ENCODE results near the gene KDM1B. TPM values are rescaled to one million over a fixed set of nuclear protein-coding genes. Genes with fewer than 3 reads are reported as not detected.
A peak's percentile ranks its signal among the peaks of the same experiment; 100 is the strongest.
"Not testable (repeated sequence)": the region's sequence is repeated elsewhere in the genome, so short reads cannot be mapped to it uniquely, and the experiment has no call there.

KDM1B gene
- total RNA-seq, 2 donors from 2014 or later, result 33.7 to 38.3 TPM

DNA sequence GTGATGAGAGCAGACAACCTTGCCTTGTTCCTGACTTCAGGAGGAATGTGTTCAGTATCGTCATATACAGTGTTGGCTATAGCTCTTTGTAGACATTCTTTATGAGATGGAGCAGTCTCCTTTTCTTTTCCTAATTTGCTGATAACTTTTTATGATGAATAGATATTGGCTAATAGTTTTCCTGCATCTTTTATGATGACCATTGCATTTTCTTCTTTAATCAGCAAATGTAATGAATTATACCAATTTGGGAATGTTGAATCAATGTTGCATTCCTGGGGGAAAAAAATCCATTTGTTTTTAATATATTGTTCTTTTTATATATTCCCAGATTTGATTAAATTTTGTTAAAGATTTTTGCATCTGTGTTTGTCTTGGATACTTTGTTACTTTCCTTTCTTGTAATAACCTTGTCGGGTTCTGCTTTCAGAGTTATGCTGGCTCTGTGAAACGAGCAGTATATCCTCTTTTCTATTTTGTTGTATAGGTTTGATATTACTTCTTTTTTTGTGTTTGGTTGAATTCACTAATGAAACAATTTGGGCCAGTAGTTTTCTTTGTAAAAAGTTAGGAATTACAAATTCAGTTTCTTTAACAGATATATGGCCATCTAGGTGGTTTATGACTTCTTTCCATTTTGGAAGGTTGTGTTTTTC, 23.9 kb downstream of the KDM1B start:
- intact Hi-C loops (cut with DNase I, micrococcal nuclease), result no loop called here
- no peak for ATAC-seq

GRCh38 chr6:18179770-18180356, 24.6 kb downstream of the KDM1B start:
- peak; percentile 85 for ATAC-seq
- intact Hi-C loops (cut with DNase I, micrococcal nuclease), result no loop called here
- peak; percentile 46 to 53 for DNase-seq

More for the DNA sequence above, 23.9 kb downstream of the KDM1B start:
- DNase-seq, result no peak

- DNase-seq (no peak), ATAC-seq (no peak)
- intact Hi-C loops (cut with DNase I, micrococcal nuclease), result no loop called here
These were observed 27.3 kb downstream of the KDM1B start for GRCh38 chr6:18182568-18182967.

DNA sequence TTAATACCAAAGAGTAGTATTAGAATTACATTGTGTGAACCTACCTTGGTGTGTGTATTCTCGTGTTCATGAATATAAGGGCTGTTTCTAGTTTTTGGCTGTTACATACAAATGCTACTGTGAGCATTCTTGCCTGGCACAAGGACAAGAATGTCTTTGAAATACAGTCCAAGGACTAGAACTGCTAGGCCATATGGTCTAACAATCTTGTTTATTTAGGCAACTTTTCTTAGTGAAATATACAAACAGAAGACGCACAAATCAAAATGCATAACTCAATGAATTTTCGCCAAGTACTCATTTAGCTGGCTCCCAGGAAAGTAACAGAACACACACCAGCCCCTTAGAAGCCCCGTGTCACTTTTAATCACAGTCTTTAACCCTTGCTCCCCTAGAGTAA, 28.5 kb downstream of the KDM1B start:
- intact Hi-C loops (cut with DNase I, micrococcal nuclease), result no loop called here
- DNase-seq (no peak), ATAC-seq (no peak)

- ATAC-seq (peak; percentile 83), DNase-seq (no peak)
- intact Hi-C loops (cut with DNase I, micrococcal nuclease), result no loop called here
These were observed 30.4 kb downstream of the KDM1B start for GRCh38 chr6:18185624-18186023.

- intact Hi-C loops (cut with DNase I, micrococcal nuclease), result no loop called here
- no peak for DNase-seq
- ATAC-seq, result peak; percentile 51
These were observed 30.8 kb downstream of the KDM1B start for GRCh38 chr6:18186033-18186432.

GRCh38 chr6:18186540-18187250, 31.5 kb downstream of the KDM1B start:
- DNase-seq (no peak), ATAC-seq (no peak)
- intact Hi-C loops (cut with DNase I, micrococcal nuclease), result no loop called here

DNA sequence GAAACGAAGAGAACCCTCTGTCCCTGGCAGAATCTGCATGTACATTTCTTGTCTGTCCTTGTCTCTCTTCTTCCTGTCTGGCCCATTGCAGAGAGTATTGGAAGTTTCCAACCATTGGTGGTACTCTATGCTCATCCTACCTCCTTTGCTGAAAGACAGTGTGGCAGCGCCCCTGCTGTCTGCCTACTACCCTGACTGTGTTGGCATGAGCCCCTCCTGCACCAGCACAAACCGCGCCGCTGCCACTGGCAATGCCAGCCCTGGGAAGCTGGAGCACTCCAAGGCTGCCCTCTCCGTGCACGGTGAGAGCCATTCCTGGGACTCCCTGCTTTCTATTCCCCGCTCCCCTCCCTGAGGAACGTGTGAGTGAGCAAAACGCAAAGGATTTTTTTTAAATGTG, 32.5 kb downstream of the KDM1B start:
- intact Hi-C loops (cut with DNase I, micrococcal nuclease), result no loop called here
- ATAC-seq (no peak), DNase-seq (no peak)

GRCh38 chr6:18189196-18189595, 34.0 kb downstream of the KDM1B start:
- intact Hi-C loops (cut with DNase I, micrococcal nuclease), result no loop called here
- ATAC-seq, result no peak
- no peak for DNase-seq

- DNase-seq (no peak), ATAC-seq (no peak)
- intact Hi-C loops (cut with DNase I, micrococcal nuclease), result no loop called here
These were observed 36.8 kb downstream of the KDM1B start for GRCh38 chr6:18192026-18192425.

GRCh38 chr6:18203786-18204185, 48.6 kb downstream of the KDM1B start:
- ATAC-seq (no peak), DNase-seq (no peak)
- intact Hi-C loops (cut with DNase I, micrococcal nuclease), result no loop called here

GRCh38 chr6:18204691-18205090, 49.5 kb downstream of the KDM1B start:
- DNase-seq, result no peak
- intact Hi-C loops (cut with DNase I, micrococcal nuclease), result no loop called here
- ATAC-seq, result no peak

GRCh38 chr6:18206591-18206990, 51.4 kb downstream of the KDM1B start:
- DNase-seq, result no peak
- intact Hi-C loops (cut with DNase I, micrococcal nuclease), result no loop called here
- no peak for ATAC-seq

DNA sequence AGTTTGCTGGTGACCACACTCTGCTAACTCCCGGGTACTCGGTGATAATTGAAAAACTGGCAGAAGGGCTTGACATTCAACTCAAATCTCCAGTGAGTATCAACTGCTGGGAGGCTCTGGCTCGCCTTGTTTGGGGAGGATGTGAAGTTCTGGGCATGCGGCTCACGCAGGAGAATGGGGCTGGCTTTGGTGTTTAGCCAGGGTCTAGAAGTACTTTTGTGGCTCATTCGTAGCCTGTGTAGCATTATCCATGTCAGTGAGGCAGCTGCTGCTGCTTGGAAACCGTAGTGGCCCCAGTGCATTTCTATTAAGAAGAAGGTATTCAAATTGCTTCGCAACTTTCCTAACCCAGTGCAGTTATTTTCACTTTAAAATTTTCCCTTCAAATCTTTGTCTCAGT, 52.2 kb downstream of the KDM1B start:
- intact Hi-C loops (cut with DNase I, micrococcal nuclease), result no loop called here
- DNase-seq, result peak in 1 of 2 donors; percentile 49
- no peak for ATAC-seq

- intact Hi-C loops (cut with DNase I, micrococcal nuclease), result no loop called here
- no peak for ATAC-seq
These were observed 52.7 kb downstream of the KDM1B start for GRCh38 chr6:18207949-18208348.

GRCh38 chr6:18208778-18209177, 53.6 kb downstream of the KDM1B start:
- intact Hi-C loops (cut with DNase I, micrococcal nuclease); ATAC-seq: not testable (repeated sequence)

More at GRCh38 chr6:18207949-18208348, 52.7 kb downstream of the KDM1B start:
- no peak for DNase-seq

DNA sequence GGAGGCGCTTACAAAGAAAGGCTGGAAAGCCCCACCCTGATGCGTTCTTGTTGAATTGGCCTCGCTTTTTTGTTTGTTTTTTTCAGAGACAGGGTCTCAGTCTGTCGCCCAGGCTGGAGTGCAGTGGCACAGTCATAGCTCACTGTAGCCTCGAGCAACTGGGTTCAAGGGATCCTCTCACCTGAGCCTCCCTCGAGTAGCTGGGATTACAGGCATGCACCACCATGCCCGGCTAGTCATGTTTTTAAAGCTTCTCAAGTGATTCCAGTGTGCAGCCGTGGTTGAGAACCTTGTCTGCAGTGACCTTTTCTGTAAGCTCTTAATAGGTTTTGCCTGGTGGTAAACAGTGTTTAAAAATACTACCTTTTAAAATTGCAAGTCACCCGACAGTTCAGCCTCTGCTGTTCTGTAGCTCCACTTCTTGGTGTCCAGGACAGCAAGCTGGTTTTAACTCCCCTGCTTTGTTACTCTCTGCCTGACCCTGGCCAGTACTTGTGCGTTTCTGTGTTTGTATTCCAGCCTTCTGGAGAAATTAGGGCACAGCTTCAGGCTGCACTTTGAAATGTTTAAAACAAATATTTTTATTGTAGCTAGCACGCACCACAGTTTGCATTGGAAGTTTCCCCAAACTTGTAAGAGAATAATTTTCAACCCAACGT, 54.4 kb downstream of the KDM1B start:
- ATAC-seq (no peak), DNase-seq (no peak)
- intact Hi-C loops (cut with DNase I, micrococcal nuclease), result no loop called here

More at GRCh38 chr6:18208778-18209177, 53.6 kb downstream of the KDM1B start:
- not testable (repeated sequence) for DNase-seq

DNA sequence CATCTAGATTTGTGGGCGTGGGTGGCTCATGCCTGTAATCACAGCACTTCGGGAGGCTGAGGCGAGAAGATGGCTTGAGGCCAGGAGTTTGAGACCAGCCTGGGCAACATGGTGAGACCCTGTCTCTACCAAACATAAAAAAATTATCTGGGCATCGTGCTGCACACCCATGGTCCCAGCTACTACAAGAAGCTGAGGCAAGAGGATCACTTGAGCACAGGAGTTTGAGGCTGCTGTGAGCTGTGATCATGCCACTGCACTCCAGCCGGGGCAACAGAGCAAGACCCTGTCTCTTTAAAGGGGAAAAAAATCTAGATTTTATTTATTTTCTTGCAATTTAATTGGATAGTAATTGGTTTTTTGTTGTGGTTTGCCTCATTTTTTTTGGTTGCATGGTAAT, 55.5 kb downstream of the KDM1B start:
- DNase-seq (no peak), ATAC-seq (no peak)
- intact Hi-C loops (cut with DNase I, micrococcal nuclease), result no loop called here

- intact Hi-C loops (cut with DNase I, micrococcal nuclease), result no loop called here
- no peak for ATAC-seq
- DNase-seq, result no peak
These were observed 56.1 kb downstream of the KDM1B start for GRCh38 chr6:18211338-18211737.

DNA sequence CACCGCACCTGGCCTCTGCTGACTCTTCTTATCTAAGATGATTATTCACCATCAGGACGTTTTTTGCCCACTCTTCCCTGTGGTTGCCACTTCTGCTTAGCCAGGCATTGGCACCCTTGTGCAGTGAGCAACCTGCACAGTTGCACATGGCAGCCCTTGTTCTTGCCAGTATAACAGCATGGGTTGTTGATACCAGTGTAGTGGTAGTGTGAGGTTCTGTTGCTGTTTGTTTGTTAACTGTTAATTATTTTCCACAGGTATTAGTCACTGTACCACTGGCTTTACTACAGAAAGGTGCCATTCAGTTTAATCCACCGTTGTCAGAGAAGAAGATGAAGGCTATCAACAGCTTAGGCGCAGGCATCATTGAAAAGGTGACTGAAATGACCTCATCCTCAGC, 57.0 kb downstream of the KDM1B start:
- intact Hi-C loops (cut with DNase I, micrococcal nuclease), result no loop called here
- ATAC-seq (no peak), DNase-seq (no peak)

Data from left colon (tissue), 2 donors.